ENCODE measurements around the gene SLX4IP.

DNA sequence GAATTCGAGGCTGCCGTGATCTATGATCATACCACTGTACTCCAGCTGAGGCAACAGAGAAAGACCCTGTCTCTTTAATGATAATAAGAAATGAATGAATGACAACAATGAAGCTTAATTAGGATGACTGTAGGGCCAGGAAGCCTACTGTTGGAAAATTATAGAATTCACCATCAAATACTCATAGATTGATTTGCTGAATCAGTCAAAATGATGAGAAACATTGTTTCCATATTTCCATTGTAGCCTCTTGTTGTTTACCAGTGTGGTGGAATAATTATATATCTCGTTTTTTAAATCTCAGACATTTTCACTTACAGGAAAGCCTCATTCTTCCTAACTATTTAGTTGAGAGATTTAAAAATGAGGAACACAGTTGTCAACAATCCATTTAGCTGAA lies 142.5 kb downstream of the SLX4IP start:
- no peak for TF ChIP-seq SKI (IDR thresholded peaks at IDR 0.05; ENCODE audit: partially characterized antibody)
- no peak for TF ChIP-seq SMYD3 (CRISPR knock-in tag; IDR thresholded peaks at IDR 0.05)
- no peak for TF ChIP-seq SIN3A (IDR thresholded peaks at IDR 0.05; ENCODE audit: borderline replicate concordance, low read depth, low read length)
- no peak for TF ChIP-seq RELA (CRISPR knock-in tag; IDR thresholded peaks at IDR 0.05)
- TF ChIP-seq CREB1 (IDR thresholded peaks at IDR 0.05): no peak
- no peak for TF ChIP-seq CREB1 (CRISPR knock-in tag; IDR thresholded peaks at IDR 0.05)
- TF ChIP-seq ZNF350 (CRISPR knock-in tag; IDR thresholded peaks at IDR 0.05; ENCODE audit: borderline replicate concordance, low read depth): no peak
- TF ChIP-seq TRIM24 (CRISPR knock-in tag; IDR thresholded peaks at IDR 0.05): no peak
- TF ChIP-seq TCF7 (IDR thresholded peaks at IDR 0.05; ENCODE audit: low read depth): no peak
- no peak for TF ChIP-seq POLR2AphosphoS5 (IDR thresholded peaks at IDR 0.05; ENCODE audit: low read depth, low read length)
- no peak for TF ChIP-seq TAF1 (CRISPR knock-in tag; IDR thresholded peaks at IDR 0.05)
- TF ChIP-seq, protein P1, sequence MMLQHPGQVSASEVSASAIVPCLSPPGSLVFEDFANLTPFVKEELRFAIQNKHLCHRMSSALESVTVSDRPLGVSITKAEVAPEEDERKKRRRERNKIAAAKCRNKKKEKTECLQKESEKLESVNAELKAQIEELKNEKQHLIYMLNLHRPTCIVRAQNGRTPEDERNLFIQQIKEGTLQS (CRISPR knock-in tag; IDR thresholded peaks at IDR 0.05): no peak
